Measurements from ENCODE around the gene NAALAD2. TPM values are rescaled to one million over a fixed set of nuclear protein-coding genes. Genes with fewer than 3 reads are reported as not detected.
A peak's percentile ranks its signal among the peaks of the same experiment; 100 is the strongest.

Gene NAALAD2
- polyA plus RNA-seq, 2 of the 4 experiments (the other 2 are of a cell fraction) = not detected

DNA sequence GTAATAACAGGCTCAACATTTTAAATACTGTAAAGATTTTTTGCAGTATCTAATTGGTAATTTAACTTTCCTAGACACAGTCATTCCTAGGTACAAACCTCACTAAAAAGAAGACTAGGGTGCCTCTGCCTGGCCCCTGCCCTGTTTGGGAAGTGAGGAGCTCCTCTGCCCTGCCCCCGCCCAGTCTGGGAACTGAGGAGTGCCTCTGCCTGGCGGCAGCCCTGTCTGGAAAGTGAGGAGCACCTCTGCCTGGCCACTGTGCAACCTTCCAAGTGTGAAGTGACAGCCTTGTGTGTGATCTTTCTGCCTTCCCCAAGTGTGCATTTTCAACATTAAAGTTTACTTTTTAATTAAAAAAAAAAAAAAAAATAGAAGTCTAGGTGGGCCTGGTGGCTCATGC is 84.1 kb downstream of the NAALAD2 start:
- ATAC-seq (no peak), DNase-seq (ENCODE audit: low read depth in 1 of 2, low spot score in 1 of 2) (no peak), FAIRE-seq (no peak)
- Histone ChIP-seq H3K4me2 (peak overlapping the region; percentile 89), H3K4me1 (peaks cover 37% of the 10 kb centered on the region), H3K4me3 (no peak overlapping the region), H3K27ac (peak overlapping the region in 1 of 2 experiments; percentile 27; a peak in 1 of 6 replicates), H3K9me3 (no peaks in the 10 kb centered on the region)
- TF ChIP-seq HEYL (CRISPR knock-in tag; IDR thresholded peaks at IDR 0.05) (no peak), SREBF2 (IDR thresholded peaks at IDR 0.05) (no peak), RFX5 (IDR thresholded peaks at IDR 0.05) (no peak), HOXB5 (CRISPR knock-in tag; IDR thresholded peaks at IDR 0.05) (no peak), RARB (CRISPR knock-in tag; IDR thresholded peaks at IDR 0.05) (no peak), EHF (CRISPR knock-in tag; IDR thresholded peaks at IDR 0.05) (no peak), FOSL2 (IDR thresholded peaks at IDR 0.05) (no peak), FOSL2 (CRISPR knock-in tag; IDR thresholded peaks at IDR 0.05) (no peak), TP53 (CRISPR knock-in tag; IDR thresholded peaks at IDR 0.05) (no peak), ZC3H11A (IDR thresholded peaks at IDR 0.05) (no peak), GATA3 (IDR thresholded peaks at IDR 0.05; ENCODE audit: borderline replicate concordance) (no peak)
- TF ChIP-seq, protein P1, sequence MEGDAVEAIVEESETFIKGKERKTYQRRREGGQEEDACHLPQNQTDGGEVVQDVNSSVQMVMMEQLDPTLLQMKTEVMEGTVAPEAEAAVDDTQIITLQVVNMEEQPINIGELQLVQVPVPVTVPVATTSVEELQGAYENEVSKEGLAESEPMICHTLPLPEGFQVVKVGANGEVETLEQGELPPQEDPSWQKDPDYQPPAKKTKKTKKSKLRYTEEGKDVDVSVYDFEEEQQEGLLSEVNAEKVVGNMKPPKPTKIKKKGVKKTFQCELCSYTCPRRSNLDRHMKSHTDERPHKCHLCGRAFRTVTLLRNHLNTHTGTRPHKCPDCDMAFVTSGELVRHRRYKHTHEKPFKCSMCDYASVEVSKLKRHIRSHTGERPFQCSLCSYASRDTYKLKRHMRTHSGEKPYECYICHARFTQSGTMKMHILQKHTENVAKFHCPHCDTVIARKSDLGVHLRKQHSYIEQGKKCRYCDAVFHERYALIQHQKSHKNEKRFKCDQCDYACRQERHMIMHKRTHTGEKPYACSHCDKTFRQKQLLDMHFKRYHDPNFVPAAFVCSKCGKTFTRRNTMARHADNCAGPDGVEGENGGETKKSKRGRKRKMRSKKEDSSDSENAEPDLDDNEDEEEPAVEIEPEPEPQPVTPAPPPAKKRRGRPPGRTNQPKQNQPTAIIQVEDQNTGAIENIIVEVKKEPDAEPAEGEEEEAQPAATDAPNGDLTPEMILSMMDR (IDR thresholded peaks at IDR 0.05) = no peak
- TF ChIP-seq, protein P2, sequence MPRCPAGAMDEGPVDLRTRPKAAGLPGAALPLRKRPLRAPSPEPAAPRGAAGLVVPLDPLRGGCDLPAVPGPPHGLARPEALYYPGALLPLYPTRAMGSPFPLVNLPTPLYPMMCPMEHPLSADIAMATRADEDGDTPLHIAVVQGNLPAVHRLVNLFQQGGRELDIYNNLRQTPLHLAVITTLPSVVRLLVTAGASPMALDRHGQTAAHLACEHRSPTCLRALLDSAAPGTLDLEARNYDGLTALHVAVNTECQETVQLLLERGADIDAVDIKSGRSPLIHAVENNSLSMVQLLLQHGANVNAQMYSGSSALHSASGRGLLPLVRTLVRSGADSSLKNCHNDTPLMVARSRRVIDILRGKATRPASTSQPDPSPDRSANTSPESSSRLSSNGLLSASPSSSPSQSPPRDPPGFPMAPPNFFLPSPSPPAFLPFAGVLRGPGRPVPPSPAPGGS (IDR thresholded peaks at IDR 0.05) = no peak
- CTCF ChIA-PET = no interaction called here
- 69% methylated on average over 2 of the region's 2 CpGs for WGBS (ENCODE audit: missing lambda C conversion rate)
- POLR2A ChIA-PET = no interaction called here

DNA sequence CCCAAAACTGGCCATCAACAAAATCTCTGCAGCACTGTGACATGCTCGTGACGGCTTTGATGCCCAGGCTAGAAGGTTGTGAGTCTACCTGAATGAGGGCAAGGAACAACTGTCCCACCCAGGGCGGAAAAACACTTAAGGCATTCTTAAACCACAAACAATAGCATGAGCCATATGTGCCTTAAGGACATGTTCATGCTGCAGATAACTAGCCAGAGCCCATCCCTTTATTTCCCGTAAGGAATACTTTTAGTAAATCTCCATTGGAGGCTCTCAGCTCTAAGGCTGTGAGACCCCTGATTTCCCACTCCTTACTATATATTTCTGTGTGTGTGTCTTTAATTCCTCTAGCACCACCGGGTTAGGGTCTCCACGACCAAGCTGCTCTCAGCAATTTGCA is 85.0 kb downstream of the NAALAD2 start:
- TF ChIP-seq CBX2 (IDR thresholded peaks at IDR 0.05; ENCODE audit: borderline replicate concordance, low read depth) = no peak
- TF ChIP-seq NFE2L2 (conservative IDR thresholded peaks at IDR 0.05; ENCODE audit: low read length) = no peak
- no peak for TF ChIP-seq JUN (IDR thresholded peaks at IDR 0.05)
- TF ChIP-seq PHF8 (IDR thresholded peaks at IDR 0.05; ENCODE audit: borderline replicate concordance, low read depth) = no peak
- no peak for TF ChIP-seq POLR2AphosphoS2 (conservative IDR thresholded peaks at IDR 0.05; ENCODE audit: low read length)
- no peak for TF ChIP-seq CHD4 (IDR thresholded peaks at IDR 0.05; ENCODE audit: borderline replicate concordance)
- TF ChIP-seq, protein P3, sequence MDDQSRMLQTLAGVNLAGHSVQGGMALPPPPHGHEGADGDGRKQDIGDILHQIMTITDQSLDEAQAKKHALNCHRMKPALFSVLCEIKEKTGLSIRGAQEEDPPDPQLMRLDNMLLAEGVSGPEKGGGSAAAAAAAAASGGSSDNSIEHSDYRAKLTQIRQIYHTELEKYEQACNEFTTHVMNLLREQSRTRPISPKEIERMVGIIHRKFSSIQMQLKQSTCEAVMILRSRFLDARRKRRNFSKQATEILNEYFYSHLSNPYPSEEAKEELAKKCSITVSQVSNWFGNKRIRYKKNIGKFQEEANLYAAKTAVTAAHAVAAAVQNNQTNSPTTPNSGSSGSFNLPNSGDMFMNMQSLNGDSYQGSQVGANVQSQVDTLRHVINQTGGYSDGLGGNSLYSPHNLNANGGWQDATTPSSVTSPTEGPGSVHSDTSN (IDR thresholded peaks at IDR 0.05) = no peak
- TF ChIP-seq, protein P4, sequence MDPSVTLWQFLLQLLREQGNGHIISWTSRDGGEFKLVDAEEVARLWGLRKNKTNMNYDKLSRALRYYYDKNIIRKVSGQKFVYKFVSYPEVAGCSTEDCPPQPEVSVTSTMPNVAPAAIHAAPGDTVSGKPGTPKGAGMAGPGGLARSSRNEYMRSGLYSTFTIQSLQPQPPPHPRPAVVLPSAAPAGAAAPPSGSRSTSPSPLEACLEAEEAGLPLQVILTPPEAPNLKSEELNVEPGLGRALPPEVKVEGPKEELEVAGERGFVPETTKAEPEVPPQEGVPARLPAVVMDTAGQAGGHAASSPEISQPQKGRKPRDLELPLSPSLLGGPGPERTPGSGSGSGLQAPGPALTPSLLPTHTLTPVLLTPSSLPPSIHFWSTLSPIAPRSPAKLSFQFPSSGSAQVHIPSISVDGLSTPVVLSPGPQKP (IDR thresholded peaks at IDR 0.05; ENCODE audit: low read depth, low read length) = no peak
- no peak for TF ChIP-seq ZSCAN20 (CRISPR knock-in tag; IDR thresholded peaks at IDR 0.05)
- no peak for TF ChIP-seq TP53 (CRISPR knock-in tag; IDR thresholded peaks at IDR 0.05)
- TF ChIP-seq HOXA7 (CRISPR knock-in tag; IDR thresholded peaks at IDR 0.05) = no peak
- no peak for TF ChIP-seq BHLHE40 (IDR thresholded peaks at IDR 0.05; ENCODE audit: low read depth, low read length)
- TF ChIP-seq RAD21 (conservative IDR thresholded peaks at IDR 0.05 in 1 of 2, IDR thresholded peaks at IDR 0.05 in 1 of 2) = no peak
- H3K4me2 ChIP-seq = peak overlapping the region; percentile 89
- no peaks in the 10 kb centered on the region for H3K9me3 ChIP-seq
- no peak overlapping the region for H3K27ac ChIP-seq
- H3K4me1 ChIP-seq = peaks cover 43% of the 10 kb centered on the region
- no peak for ATAC-seq
- H3K4me3 ChIP-seq = no peak overlapping the region
- ChIA-PET POLR2A (no interaction called here), CTCF (interaction anchor here (2.0 kb wide), 1 partner anchor 15 kb away, joined by 14 read pairs; no protein-coding TSS in a partner anchor)
- DNase-seq (ENCODE audit: low read depth in 1 of 2, low spot score in 1 of 2) = no peak
- no peak for FAIRE-seq
- WGBS (ENCODE audit: missing lambda C conversion rate) = 86% methylated on average over 6 of the region's 6 CpGs

Measured in A549 (cell line).